Heart left ventricle (tissue), 16 donors: Measurements from ENCODE around the gene TTC27. TPM values are rescaled to one million over a fixed set of nuclear protein-coding genes. Genes with fewer than 3 reads are reported as not detected.
A peak's percentile ranks its signal among the peaks of the same experiment; 100 is the strongest.

Source experiments
- ATAC-seq, 4 donors: fragments of 200-7000 bp; cut with Tn5 transposase; one replicate each; pipeline ENCODE4 v1.9.1; 2020 to 2022; ENCODE audit warnings: moderate library complexity in 4 of 4, mild to moderate bottlenecking in 3 of 4, moderate number of reproducible peaks in 1 of 4
- DNase-seq, 5 donors: peaks; one replicate each; pipeline ENCODE4 v3.0.0-alpha.2; 2020
- H3K27ac ChIP-seq, 12 donors: fragments of 200-600 bp; sonication (generic) in 4 of 12; one replicate each; pipeline versions ENCODE4 v1.5.0 to v1.8.0; 2016 to 2022; ENCODE audit warnings: mild to moderate bottlenecking in 2 of 12
- H3K27me3 ChIP-seq, 9 donors: fragments of 200-600 bp; sonication (generic) in 2 of 9; one replicate each; pipeline versions ENCODE4 v1.5.1 to v1.8.0; 2016 to 2022; ENCODE audit warnings: mild to moderate bottlenecking in 3 of 9
- H3K36me3 ChIP-seq, 9 donors: fragments of 200-600 bp; sonication (generic) in 2 of 9; one replicate each; pipeline versions ENCODE4 v1.5.0 to v1.8.0; 2018 to 2022; ENCODE audit warnings: mild to moderate bottlenecking in 2 of 9
- H3K4me1 ChIP-seq, 12 donors: fragments of 200-600 bp; sonication (generic) in 4 of 12; one replicate each; pipeline versions ENCODE4 v1.5.0 to v1.8.0; 2016 to 2022; ENCODE audit warnings: mild to moderate bottlenecking in 3 of 12
- H3K4me3 ChIP-seq, 12 donors: fragments of 200-600 bp; sonication (generic) in 4 of 12; one replicate each; pipeline versions ENCODE4 v1.5.0 to v1.8.0; 2017 to 2022; ENCODE audit warnings: mild to moderate bottlenecking in 9 of 12, moderate library complexity in 4 of 12
- H3K9me3 ChIP-seq, 12 donors: fragments of 200-600 bp; sonication (generic) in 4 of 12; one replicate each; pipeline versions ENCODE4 v1.5.0 to v1.8.0; 2016 to 2022; ENCODE audit warnings: mild to moderate bottlenecking in 1 of 12
- CTCF ChIP-seq, 12 donors: fragments of 200-600 bp; sonication (generic) in 4 of 12; IDR thresholded peaks; one replicate each; pipeline versions ENCODE4 v1.5.0 to v1.8.0; 2018 to 2022; ENCODE audit warnings: antibody characterized with exemption in 12 of 12, mild to moderate bottlenecking in 5 of 12
- POLR2A ChIP-seq, 2 donors: fragments of 450-650 bp; IDR thresholded peaks; one replicate each; pipeline ENCODE4 v1.6.1; 2017; ENCODE audit warnings: antibody characterized with exemption in 2 of 2, mild to moderate bottlenecking in 2 of 2, moderate library complexity in 2 of 2
- WGBS, 4 donors: extraction: QIAGEN DNeasy Blood & Tissue Kit in 2 of 4; methylation state at CpG; one replicate each; pipeline versions ENCODE4 v1.1.5 to v1.1.7; 2013 to 2018; 5-methylcytosine and 5-hydroxymethylcytosine counted together
- intact Hi-C, 10 donors: fragments of 100-400 bp; cut with DNase I; formaldehyde crosslinking; loops; one replicate each; pipeline versions ENCODE4 v1.11.1 to v1.14.2; 2022
- polyA plus RNA-seq, 2 donors: library from polyadenylated mRNA; stranded (reverse); fragments of 200-250 nt; gene quantifications; one replicate each; pipeline ENCODE4 v1.2.3, GENCODE V29; 2013
- total RNA-seq, 9 donors: library from RNA; depleted of rRNA in 2 of 9; stranded (reverse); fragments of >200 nt in 2 of 9; fragmentation: NEBNext Ultra II Directional in 3 of 9; extraction: Animal tissue kit (Norgen Biotek cat#: 25700) in 3 of 9; gene quantifications; one replicate each; pipeline versions ENCODE4 v1.1.0 to v1.2.4, GENCODE V29; 2016 to 2023
- donor health status: ischemic (EF 13 %, LVEDD 7.1; RV severe dilation, severe dysfunction).
- donor health status: healthy with polysubstance abuse.
- donor health status: DM: no; HTN: yes; CAD: no.
- donor health status: DM: no; HTN: no; CAD: no.
- donor health status: ischemic (EF 25% LVEDD 6.9; RV normal size, moderate dysfunction).
- donor health status: ischemic (EF 25% LVEDD 5.7; RV mildly dilated, moderate dysfunction).
- donor health status: healthy.
- donor health status: DM: yes; HTN: yes; CAD: no.
- donor health status: ischemic (EF 35%, LVEDD 5.7; RV mildly dilated, moderate dysfunction).
- donor health status: nonischemic (EF 11% LVEDD 7.7; RV severe dilation, severe dysfunction).
- donor health status: DM: yes; HTN: yes; CAD: no.
- donor health status: PGD.
- donor health status: ischemic (EF 29% LVEDD 5.4; RV normal size, mild dysfunction).
- donor health status: nonischemic (EF 23%, LVEDD 6.1; RV moderate dilation, normal function).

The TTC27 gene
- total and polyA plus RNA-seq, 11 donors: 5.2 to 18.1 (median 11.0) TPM

GRCh38 chr2:32702303-32703064 lies 74.6 kb downstream of the TTC27 start:
- ATAC-seq (no peak), DNase-seq (no peak)
- peaks cover 0 to 13% (median 0%) of the 10 kb centered on the region in 12 donors for H3K4me1 ChIP-seq
- 63 to 80% (median 70%) methylated on average over 5 of the region's 5 CpGs for whole genome bisulfite sequencing, 4 donors
- H3K27me3 ChIP-seq: no peaks in the 10 kb centered on the region
- peaks cover 0 to 30% (median 9%) of the 10 kb centered on the region in 9 donors for H3K36me3 ChIP-seq
- intact Hi-C loops: no loop called here
- no peaks in the 10 kb centered on the region for H3K9me3 ChIP-seq
- TF ChIP-seq CTCF (IDR thresholded peaks at IDR 0.05) (no peak), POLR2A (IDR thresholded peaks at IDR 0.05) (no peak)
- H3K4me3 ChIP-seq: no peak overlapping the region
- no peak overlapping the region for H3K27ac ChIP-seq

GRCh38 chr2:32706815-32707579 lies 79.1 kb downstream of the TTC27 start:
- Histone ChIP-seq H3K4me1 (peaks cover 0 to 26% (median 13%) of the 10 kb centered on the region in 12 donors), H3K36me3 (peaks cover 0 to 30% (median 9%) of the 10 kb centered on the region in 9 donors), H3K4me3 (no peak overlapping the region), H3K27ac (no peak overlapping the region), H3K27me3 (no peaks in the 10 kb centered on the region), H3K9me3 (no peaks in the 10 kb centered on the region)
- intact Hi-C loops: no loop called here
- no peak for ATAC-seq
- no peak for TF ChIP-seq POLR2A (IDR thresholded peaks at IDR 0.05)
- TF ChIP-seq CTCF (IDR thresholded peaks at IDR 0.05): no peak
- DNase-seq: no peak
- WGBS, 4 donors: 74 to 97% (median 87%) methylated on average over 5 of the region's 5 CpGs

- H3K27ac ChIP-seq: peak overlapping the region in 6 of 12 donors; percentile 18 to 72 (median 44)
- WGBS, 4 donors: 42 to 56% (median 50%) methylated on average over 4 of the region's 4 CpGs
- intact Hi-C loops: no loop called here
These were observed 83.4 kb downstream of the TTC27 start for GRCh38 chr2:32711219-32711618.

More at GRCh38 chr2:32711219-32711618, 83.4 kb downstream of the TTC27 start:
- Histone ChIP-seq H3K9me3 (peaks cover 0 to 7% (median 0%) of the 10 kb centered on the region in 12 donors), H3K27me3 (no peaks in the 10 kb centered on the region), H3K4me3 (no peak overlapping the region), H3K36me3 (no peaks in the 10 kb centered on the region), H3K4me1 (peaks cover 0 to 56% (median 30%) of the 10 kb centered on the region in 12 donors)
- TF ChIP-seq POLR2A (IDR thresholded peaks at IDR 0.05): no peak
- TF ChIP-seq CTCF (IDR thresholded peaks at IDR 0.05): no peak
- no peak for DNase-seq
- ATAC-seq: peak in 1 of 4 donors; percentile 28
